Activated T-helper 1 cell treated with anti-CD3 and anti-CD28 coated beads, Interleukin-12 subunit alpha, Interleukin-12 subunit beta, Interleukin-2, Interleukin-4 antibody, amounts not matched to agents 30 ng/mL and 10 ng/mL and 1 ng/mL, durations not matched to agents 14 hours and 24 hours and 36 hours (primary cell): ENCODE measurements around the gene TMEM92. TPM values are rescaled to one million over a fixed set of nuclear protein-coding genes. Genes with fewer than 3 reads are reported as not detected.

Experiments
- DNase-seq: peaks from one replicate; pipeline ENCODE4 v3.0.0; 2021; ENCODE audit warnings: low spot score
- H3K27ac Mint-ChIP-seq: one replicate; pipeline ENCODE4 v1.8.0; 2021; ENCODE audit warnings: mild to moderate bottlenecking, mixed read lengths
- H3K27me3 Mint-ChIP-seq: one replicate; pipeline ENCODE4 v1.8.0; 2022; ENCODE audit warnings: mild to moderate bottlenecking, moderate library complexity, mixed read lengths; ENCODE audit not compliant: insufficient read depth
- H3K36me3 Mint-ChIP-seq: one replicate; pipeline ENCODE4 v1.8.0; 2021; ENCODE audit warnings: low read depth, mixed read lengths
- H3K4me1 Mint-ChIP-seq: one replicate; pipeline ENCODE4 v1.8.0; 2021; ENCODE audit warnings: low read depth, mixed read lengths
- H3K4me3 Mint-ChIP-seq: one replicate; pipeline ENCODE4 v1.8.0; 2021; ENCODE audit warnings: mild to moderate bottlenecking, moderate library complexity, mixed read lengths
- H3K9me3 Mint-ChIP-seq: one replicate; pipeline ENCODE4 v1.8.0; 2021; ENCODE audit warnings: mixed read lengths
- intact Hi-C: fragments of 100-400 bp; cut with micrococcal nuclease; formaldehyde crosslinking; loops from one replicate; pipeline ENCODE4 v1.15.1; 2024
- total RNA-seq: library from RNA; stranded (reverse); gene quantifications from 2 replicates; pipeline ENCODE4 v1.2.3, GENCODE V29; 2022

TMEM92 gene
- total RNA-seq, 1 donor from 2014 or later: 0.21 TPM

- Mint-ChIP-seq H3K27me3 (peaks cover 10% of the 10 kb centered on the region), H3K4me1 (no peaks in the 10 kb centered on the region), H3K27ac (no peak overlapping the region), H3K4me3 (no peak overlapping the region), H3K36me3 (no peaks in the 10 kb centered on the region), H3K9me3 (no peaks in the 10 kb centered on the region)
- no peak for DNase-seq
- intact Hi-C loops: no loop called here
Observed at GRCh38 chr17:50256826-50257618, 17.2 kb upstream of the TMEM92 start.

GRCh38 chr17:50257676-50258224 is 16.5 kb upstream of the TMEM92 start:
- no peak overlapping the region for H3K27ac Mint-ChIP-seq
- H3K4me3 Mint-ChIP-seq: no peak overlapping the region
- H3K4me1 Mint-ChIP-seq: no peaks in the 10 kb centered on the region
- peaks cover 10% of the 10 kb centered on the region for H3K27me3 Mint-ChIP-seq
- DNase-seq: no peak
- no peaks in the 10 kb centered on the region for H3K36me3 Mint-ChIP-seq
- intact Hi-C loops: no loop called here
- H3K9me3 Mint-ChIP-seq: no peaks in the 10 kb centered on the region

- Mint-ChIP-seq H3K4me1 (no peaks in the 10 kb centered on the region), H3K4me3 (no peak overlapping the region), H3K9me3 (no peaks in the 10 kb centered on the region), H3K27me3 (peaks cover 15% of the 10 kb centered on the region), H3K27ac (no peak overlapping the region), H3K36me3 (no peaks in the 10 kb centered on the region)
- intact Hi-C loops: no loop called here
- no peak for DNase-seq
Observed at GRCh38 chr17:50258647-50259476, 15.4 kb upstream of the TMEM92 start.

GRCh38 chr17:50259477-50260324 is 14.6 kb upstream of the TMEM92 start:
- Mint-ChIP-seq H3K27ac (no peak overlapping the region), H3K9me3 (no peaks in the 10 kb centered on the region), H3K4me3 (no peak overlapping the region), H3K36me3 (no peaks in the 10 kb centered on the region), H3K4me1 (no peaks in the 10 kb centered on the region), H3K27me3 (peaks cover 14% of the 10 kb centered on the region)
- no peak for DNase-seq
- intact Hi-C loops: no loop called here

GRCh38 chr17:50260501-50260911 is 13.8 kb upstream of the TMEM92 start:
- H3K27ac Mint-ChIP-seq: no peak overlapping the region
- no peaks in the 10 kb centered on the region for H3K36me3 Mint-ChIP-seq
- intact Hi-C loops: no loop called here
- no peak for DNase-seq
- peaks cover 10% of the 10 kb centered on the region for H3K27me3 Mint-ChIP-seq
- H3K9me3 Mint-ChIP-seq: no peaks in the 10 kb centered on the region
- H3K4me3 Mint-ChIP-seq: no peak overlapping the region
- no peaks in the 10 kb centered on the region for H3K4me1 Mint-ChIP-seq

GRCh38 chr17:50261051-50261915 is 13.0 kb upstream of the TMEM92 start:
- intact Hi-C loops: no loop called here
- Mint-ChIP-seq H3K36me3 (no peaks in the 10 kb centered on the region), H3K27ac (no peak overlapping the region), H3K4me3 (no peak overlapping the region), H3K4me1 (no peaks in the 10 kb centered on the region), H3K9me3 (no peaks in the 10 kb centered on the region), H3K27me3 (peaks cover 9% of the 10 kb centered on the region)
- DNase-seq: no peak

- intact Hi-C loops: no loop called here
- no peaks in the 10 kb centered on the region for H3K9me3 Mint-ChIP-seq
- no peak for DNase-seq
Observed at GRCh38 chr17:50262001-50262794, 12.1 kb upstream of the TMEM92 start.

GRCh38 chr17:50263331-50264262 is 10.7 kb upstream of the TMEM92 start:
- intact Hi-C loops: no loop called here
- H3K27me3 Mint-ChIP-seq: peaks cover 18% of the 10 kb centered on the region
- no peaks in the 10 kb centered on the region for H3K36me3 Mint-ChIP-seq
- no peak overlapping the region for H3K4me3 Mint-ChIP-seq
- H3K4me1 Mint-ChIP-seq: no peaks in the 10 kb centered on the region
- no peaks in the 10 kb centered on the region for H3K9me3 Mint-ChIP-seq
- DNase-seq: no peak
- no peak overlapping the region for H3K27ac Mint-ChIP-seq

More at GRCh38 chr17:50262001-50262794, 12.1 kb upstream of the TMEM92 start:
- Mint-ChIP-seq H3K4me1 (no peaks in the 10 kb centered on the region), H3K27ac (no peak overlapping the region), H3K4me3 (no peak overlapping the region), H3K27me3 (peaks cover 11% of the 10 kb centered on the region), H3K36me3 (no peaks in the 10 kb centered on the region)

- H3K4me1 Mint-ChIP-seq: no peaks in the 10 kb centered on the region
- no peaks in the 10 kb centered on the region for H3K9me3 Mint-ChIP-seq
- intact Hi-C loops: no loop called here
- no peak for DNase-seq
- H3K36me3 Mint-ChIP-seq: no peaks in the 10 kb centered on the region
- no peak overlapping the region for H3K4me3 Mint-ChIP-seq
- no peak overlapping the region for H3K27ac Mint-ChIP-seq
- peaks cover 18% of the 10 kb centered on the region for H3K27me3 Mint-ChIP-seq
Observed at GRCh38 chr17:50264263-50265113, 9.8 kb upstream of the TMEM92 start.

- no peaks in the 10 kb centered on the region for H3K4me1 Mint-ChIP-seq
- H3K9me3 Mint-ChIP-seq: no peaks in the 10 kb centered on the region
- intact Hi-C loops: no loop called here
Observed at GRCh38 chr17:50265212-50265611, 9.1 kb upstream of the TMEM92 start.

More at GRCh38 chr17:50265212-50265611, 9.1 kb upstream of the TMEM92 start:
- H3K4me3 Mint-ChIP-seq: no peak overlapping the region
- DNase-seq: no peak
- H3K27ac Mint-ChIP-seq: no peak overlapping the region
- H3K36me3 Mint-ChIP-seq: no peaks in the 10 kb centered on the region
- peaks cover 18% of the 10 kb centered on the region for H3K27me3 Mint-ChIP-seq
